ENCODE measurements around the gene CHD9NB.

Gene CHD9NB

GRCh38 chr16:53069772-53070171, 17.1 kb upstream of the CHD9NB start:
- H3K4me3 ChIP-seq: no peak overlapping the region
- no peak for TF ChIP-seq CTCF (IDR thresholded peaks at IDR 0.05)
- no peak for DNase-seq
- intact Hi-C loops (cut with DNase I; ENCODE audit: low total_unique reads): no loop called here
- H3K36me3 ChIP-seq: no peaks in the 10 kb centered on the region
- H3K9me3 ChIP-seq: no peaks in the 10 kb centered on the region
- no peak overlapping the region for H3K27ac ChIP-seq
- peaks cover 0 to 26% (median 9%) of the 10 kb centered on the region in 4 donors for H3K4me1 ChIP-seq
- no peaks in the 10 kb centered on the region for H3K27me3 ChIP-seq

- no peak for TF ChIP-seq CTCF (IDR thresholded peaks at IDR 0.05)
- Histone ChIP-seq H3K27ac (no peak overlapping the region), H3K27me3 (no peaks in the 10 kb centered on the region), H3K4me3 (no peak overlapping the region), H3K4me1 (peaks cover 0 to 26% (median 9%) of the 10 kb centered on the region in 4 donors), H3K9me3 (no peaks in the 10 kb centered on the region), H3K36me3 (no peaks in the 10 kb centered on the region)
- DNase-seq: no peak
- intact Hi-C loops (cut with DNase I; ENCODE audit: low total_unique reads): no loop called here
Observed at GRCh38 chr16:53068423-53068833, 15.7 kb upstream of the CHD9NB start.

- no peaks in the 10 kb centered on the region for H3K36me3 ChIP-seq
- no peak overlapping the region for H3K4me3 ChIP-seq
- intact Hi-C loops (cut with DNase I; ENCODE audit: low total_unique reads): no loop called here
- no peaks in the 10 kb centered on the region for H3K9me3 ChIP-seq
- H3K4me1 ChIP-seq: peaks cover 0 to 20% (median 9%) of the 10 kb centered on the region in 4 donors
- no peak overlapping the region for H3K27ac ChIP-seq
- no peaks in the 10 kb centered on the region for H3K27me3 ChIP-seq
- TF ChIP-seq CTCF (IDR thresholded peaks at IDR 0.05): no peak
- no peak for DNase-seq
Observed at GRCh38 chr16:53067675-53068074, 15.0 kb upstream of the CHD9NB start.

GRCh38 chr16:53065461-53066061, 12.9 kb upstream of the CHD9NB start:
- no peak overlapping the region for H3K27ac ChIP-seq
- intact Hi-C loops (cut with DNase I; ENCODE audit: low total_unique reads): no loop called here
- no peak for TF ChIP-seq CTCF (IDR thresholded peaks at IDR 0.05)
- no peak overlapping the region for H3K4me3 ChIP-seq
- H3K27me3 ChIP-seq: no peaks in the 10 kb centered on the region
- DNase-seq: no peak
- no peaks in the 10 kb centered on the region for H3K9me3 ChIP-seq
- H3K36me3 ChIP-seq: no peaks in the 10 kb centered on the region
- peaks cover 0 to 7% (median 0%) of the 10 kb centered on the region in 4 donors for H3K4me1 ChIP-seq

GRCh38 chr16:53064081-53064578, 11.4 kb upstream of the CHD9NB start:
- no peak for DNase-seq
- Histone ChIP-seq H3K27me3 (no peaks in the 10 kb centered on the region), H3K27ac (no peak overlapping the region), H3K36me3 (no peaks in the 10 kb centered on the region), H3K4me1 (peaks cover 0 to 6% (median 0%) of the 10 kb centered on the region in 4 donors), H3K9me3 (no peaks in the 10 kb centered on the region), H3K4me3 (no peak overlapping the region)
- no peak for TF ChIP-seq CTCF (IDR thresholded peaks at IDR 0.05)
- intact Hi-C loops (cut with DNase I; ENCODE audit: low total_unique reads): no loop called here
